Amniotic stem cell (primary cell): ENCODE results near the gene IQSEC3.
"Not testable (repeated sequence)": the region's sequence is repeated elsewhere in the genome, so short reads cannot be mapped to it uniquely, and the experiment has no call there.

ENCODE experiments used
- DNase-seq: peaks from one replicate; lab custom pipeline; 2025; lab: John Stamatoyannopoulos, UW

IQSEC3 gene

DNA sequence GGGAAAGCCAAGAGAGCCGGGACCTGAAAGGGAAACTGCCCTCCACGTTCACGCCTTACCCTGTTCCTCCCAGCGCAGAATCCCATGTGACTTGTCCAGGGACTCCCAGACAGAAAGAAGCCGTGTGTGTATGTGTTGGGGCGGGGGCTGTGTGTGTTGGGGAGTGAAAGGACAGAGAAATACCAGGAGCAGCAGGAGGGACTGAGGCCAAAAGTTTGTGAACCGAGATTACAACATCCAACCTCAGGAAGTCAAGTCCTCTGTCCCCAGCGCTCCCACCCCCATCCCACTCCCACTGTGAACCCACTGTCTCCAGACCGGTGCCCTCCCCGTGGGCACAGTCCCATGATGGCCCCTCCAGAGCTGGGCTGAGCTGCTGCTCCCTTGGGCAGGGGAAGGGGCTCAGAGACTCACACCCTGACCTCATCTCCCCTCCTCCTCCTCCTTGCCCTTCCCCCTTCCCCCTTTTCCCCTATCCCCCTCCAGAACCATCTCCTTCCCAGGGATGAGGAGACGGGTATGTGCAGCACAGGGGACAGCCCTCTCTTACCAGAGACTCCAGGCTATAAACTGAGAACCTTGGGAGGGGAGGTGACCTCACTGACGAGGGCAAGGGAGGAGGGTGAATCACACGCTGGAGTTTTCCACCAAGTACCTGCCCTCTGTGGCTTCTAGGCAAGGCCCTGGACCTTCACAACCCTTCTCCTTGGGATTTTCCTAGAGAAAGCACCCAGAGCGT, 147.6 kb downstream of the IQSEC3 start, which contains the start of gene SLC6A12:
SLC6A12 (minus strand) TSS at position 155 of the 739 bp plus-strand sequence. CDS start 4,171 bp downstream, outside the sequence.
- no peak for DNase-seq

DNA sequence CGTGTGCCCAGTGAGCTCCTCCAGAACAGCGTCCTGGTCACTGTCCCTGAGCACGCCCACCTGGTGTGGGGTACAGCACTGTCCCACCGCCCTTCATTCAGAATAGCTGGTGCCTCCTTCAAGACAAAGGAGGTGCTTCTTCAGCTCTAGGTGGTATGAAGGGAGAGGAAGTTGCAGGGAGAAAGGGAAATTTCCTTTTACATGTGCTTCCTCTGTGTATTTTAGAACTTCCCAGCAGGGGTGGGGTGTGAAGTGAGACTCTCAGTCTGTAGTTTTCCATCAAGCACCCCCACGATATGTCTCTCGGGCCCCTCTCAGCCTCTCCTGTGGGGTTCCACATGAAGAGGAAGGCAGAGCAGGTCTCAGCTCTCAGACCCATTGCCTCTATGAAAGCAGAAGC, 148.5 kb downstream of the IQSEC3 start:
- DNase-seq = no peak

DNA sequence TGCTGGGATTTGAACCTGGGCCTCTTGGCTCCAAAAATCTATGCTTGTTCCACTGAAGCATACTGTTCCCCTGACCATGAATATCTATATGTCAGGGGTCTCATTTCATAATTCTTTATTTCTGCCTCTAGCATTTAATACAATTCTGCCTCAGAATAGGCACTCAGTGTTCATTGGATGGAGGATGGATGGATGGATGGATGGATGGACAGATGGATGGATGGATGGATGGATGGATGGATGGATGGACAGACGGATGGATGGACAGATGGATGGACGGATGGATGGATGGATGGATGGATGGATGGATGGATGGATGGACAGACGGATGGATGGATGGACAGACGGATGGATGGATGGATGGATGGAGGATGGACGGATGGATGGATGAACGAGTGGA, 150.5 kb downstream of the IQSEC3 start:
- not testable (repeated sequence) for DNase-seq

DNA sequence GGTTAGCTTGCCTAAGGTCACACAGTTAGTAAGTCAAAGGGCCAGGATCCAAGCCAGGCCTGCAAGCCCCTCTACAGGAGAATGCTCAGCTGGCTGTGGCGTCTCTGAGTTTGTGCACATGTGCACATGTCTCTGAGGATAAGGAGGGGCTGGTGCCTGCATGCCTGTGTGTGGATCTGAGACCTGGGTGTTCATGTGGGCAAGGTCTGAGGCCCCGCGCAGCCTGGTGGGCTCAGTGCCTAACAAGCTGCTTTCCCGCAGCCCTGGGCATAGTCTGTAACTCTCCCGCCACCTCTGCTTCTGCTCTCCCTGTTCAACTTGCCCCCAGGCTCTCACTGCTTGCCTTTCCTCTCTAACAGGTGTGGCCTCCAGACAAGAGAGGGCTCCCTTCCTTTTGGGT, 151.7 kb downstream of the IQSEC3 start:
- DNase-seq = no peak

DNA sequence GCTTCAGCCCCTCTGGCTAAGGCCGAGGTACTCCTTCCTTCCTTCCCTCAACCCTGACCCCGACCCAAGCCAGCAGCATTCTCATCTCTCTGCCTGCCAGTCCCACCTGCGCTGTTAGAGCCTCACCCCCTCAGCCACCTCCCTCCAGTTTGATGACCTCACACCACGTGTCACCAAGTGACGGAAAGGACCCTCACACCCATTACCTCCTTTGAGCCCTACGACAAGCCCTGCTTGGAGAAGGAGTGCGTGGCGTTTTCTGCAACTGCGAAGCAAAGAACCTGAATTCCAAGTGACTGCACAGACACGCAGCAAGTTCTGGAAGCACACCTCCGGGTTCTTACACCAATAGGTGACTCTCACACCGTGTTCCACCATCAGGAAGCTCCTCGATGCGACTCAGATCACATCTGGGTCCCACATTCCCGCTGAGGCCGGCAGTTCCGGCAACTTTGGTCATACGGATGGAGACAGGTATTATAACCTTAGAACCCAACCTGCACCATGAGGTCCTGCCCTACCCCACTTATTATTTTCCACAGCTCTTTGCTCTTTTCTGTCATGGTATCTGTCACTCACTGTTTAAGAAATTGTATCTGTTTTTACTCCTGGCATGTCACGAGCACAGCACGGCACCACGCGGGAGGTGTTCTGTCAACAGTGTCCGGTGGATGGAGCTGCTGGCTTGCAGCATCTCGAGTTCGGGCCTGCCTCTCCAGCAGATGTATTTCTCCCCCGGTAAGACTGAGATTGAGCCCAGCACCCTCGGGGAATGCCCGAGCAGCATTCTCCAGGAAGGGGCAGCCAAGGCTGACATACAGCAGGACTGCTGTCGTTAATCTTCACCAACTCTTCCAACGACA, 152.4 kb downstream of the IQSEC3 start:
- no peak for DNase-seq

DNA sequence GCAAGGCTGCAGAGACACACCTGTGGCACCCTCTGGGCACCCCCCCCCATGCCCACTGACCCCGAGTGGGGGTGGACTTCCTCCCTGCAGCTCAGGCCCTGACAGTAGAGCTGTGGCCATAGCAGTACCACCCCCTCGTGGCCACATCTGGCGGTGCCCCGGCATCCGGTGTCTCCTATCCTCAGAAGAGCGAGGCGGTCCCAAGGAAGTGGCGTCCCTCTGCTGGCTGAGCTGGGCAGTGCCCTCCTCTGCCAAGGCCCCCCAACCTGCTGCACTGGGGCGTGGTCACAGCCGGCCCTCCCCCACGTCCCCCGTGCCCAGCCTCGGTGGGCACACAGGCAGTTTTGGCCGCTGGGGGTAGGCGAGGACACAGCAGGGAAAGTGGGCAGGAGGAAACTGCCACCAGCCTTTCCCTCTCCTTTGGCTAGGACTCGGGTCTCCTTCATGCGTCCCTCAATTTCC, 153.4 kb downstream of the IQSEC3 start:
- DNase-seq = no peak

DNA sequence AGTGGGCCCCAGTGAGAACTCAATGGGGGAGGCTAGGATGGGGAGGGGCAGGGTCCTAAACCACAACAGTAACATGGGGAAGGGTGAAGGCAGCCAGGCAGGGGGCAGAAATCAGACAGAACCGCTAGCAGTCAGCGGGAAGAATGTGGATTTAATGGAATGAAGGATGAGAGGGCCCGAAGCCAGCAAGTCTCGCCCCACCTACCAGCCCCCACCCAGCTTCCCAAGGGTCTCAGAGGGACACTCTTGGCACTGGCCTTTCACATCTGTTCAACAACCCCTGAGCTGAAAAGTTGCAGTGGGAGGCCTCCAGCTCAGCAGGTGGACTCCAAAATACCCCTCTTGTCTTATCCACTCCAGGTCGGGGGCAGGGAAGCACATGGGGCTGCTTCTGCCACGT, 153.9 kb downstream of the IQSEC3 start:
- DNase-seq = no peak

DNA sequence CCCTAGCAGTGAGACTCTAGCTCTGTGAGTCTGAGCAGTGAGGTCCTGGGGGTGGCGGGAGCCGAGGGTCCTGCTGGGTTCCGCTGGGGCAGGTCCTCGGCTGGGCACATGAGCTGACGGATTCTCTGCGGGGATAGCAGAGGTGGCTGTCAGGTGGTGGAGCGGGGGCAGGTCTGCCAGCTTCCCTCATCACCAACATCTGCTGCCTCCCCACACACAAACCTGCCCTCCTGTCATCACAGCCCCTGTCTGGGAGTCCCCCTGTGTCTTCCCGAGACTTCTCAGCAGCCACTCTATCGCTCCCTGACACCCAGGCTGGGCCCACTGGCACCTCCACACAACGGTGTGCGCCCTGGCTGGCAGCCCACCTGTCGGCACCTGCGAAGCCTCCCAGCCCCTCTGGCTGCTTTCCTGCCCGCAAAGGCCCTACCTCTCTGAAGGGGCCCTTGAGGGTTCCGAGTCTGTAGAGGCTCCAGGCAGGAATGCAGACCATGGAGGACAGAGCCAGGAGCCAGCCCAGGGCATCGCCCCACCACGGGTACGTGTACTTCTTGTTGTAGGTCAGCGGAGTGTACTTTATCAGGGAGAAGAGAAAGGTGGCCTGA, 154.5 kb downstream of the IQSEC3 start:
- no peak for DNase-seq

DNA sequence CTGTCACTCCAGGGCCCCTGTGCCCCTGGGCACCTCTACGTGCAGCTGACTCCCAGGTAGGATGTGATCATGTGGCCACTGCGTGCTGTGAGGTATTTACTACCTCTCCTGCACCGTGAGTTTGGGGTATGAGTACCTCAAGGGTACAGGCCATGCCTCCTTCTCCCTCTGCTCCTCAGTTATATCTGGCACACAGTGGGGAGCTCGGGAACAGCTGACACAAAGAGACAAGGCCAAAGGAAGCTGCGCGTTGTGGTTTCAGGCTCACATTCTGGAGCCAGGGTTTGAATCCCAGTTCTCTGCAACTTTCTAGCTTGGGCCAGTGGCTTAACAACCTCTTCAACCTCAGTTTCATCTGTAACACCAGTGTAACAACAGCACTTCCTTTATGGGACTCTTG, 155.2 kb downstream of the IQSEC3 start:
- DNase-seq = no peak

DNA sequence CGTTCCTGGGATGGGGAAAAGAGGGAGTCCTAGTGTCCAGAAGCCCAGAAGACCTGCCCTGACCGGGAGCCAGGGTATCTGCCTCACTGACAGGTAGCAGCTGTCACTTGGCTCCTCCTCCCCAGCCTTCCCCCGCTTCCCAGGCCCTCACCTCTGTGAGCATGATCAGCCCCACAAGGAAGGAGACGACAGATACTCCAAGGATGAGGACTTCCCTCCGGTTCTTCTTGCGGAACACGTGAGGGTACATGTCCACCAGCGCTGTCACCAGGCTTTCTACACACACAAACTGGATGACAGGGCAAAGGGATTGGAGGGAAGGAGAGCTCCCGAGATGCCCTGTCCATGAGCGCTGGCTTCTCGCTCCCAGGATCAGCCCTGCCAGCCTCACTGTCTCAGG, 157.3 kb downstream of the IQSEC3 start:
- no peak for DNase-seq

DNA sequence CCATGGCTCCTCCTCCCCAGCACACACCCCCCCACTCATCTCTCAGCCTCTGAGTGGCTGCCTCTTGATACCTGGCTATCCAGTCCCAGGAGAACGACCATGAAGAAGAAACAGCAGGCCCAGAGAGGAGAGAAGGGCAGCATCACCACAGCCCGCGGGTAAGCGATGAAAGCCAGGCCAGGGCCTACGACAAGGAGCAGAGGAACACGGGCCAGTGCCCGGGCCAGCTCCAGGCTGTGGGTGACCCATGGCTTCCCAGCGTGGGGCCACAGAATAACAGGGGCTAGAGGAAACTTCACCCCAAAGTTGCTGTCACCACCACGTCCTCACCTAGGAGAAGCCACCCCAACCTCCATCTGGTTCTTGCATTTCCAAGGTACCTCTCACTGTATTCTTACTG, 157.8 kb downstream of the IQSEC3 start:
- DNase-seq = no peak

DNA sequence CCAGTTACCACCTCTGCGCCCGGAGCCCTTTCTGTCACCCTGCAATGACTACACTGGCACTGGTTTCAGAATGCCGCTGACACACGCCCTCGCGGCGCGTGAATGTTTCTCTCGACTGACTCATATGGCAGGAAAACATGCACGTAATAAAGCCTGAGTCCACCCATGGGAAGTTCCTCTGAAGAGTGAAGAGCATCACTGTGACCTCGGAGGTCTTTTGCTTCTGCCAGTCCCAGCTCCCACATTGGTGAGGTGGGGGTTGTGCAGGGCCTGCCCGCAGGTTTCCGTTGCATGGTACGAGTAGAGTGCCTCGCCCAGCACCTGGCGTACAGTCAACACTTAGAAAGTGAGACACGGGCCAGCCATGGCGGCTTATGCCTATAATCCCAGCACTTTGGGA, 158.4 kb downstream of the IQSEC3 start:
- no peak for DNase-seq

DNA sequence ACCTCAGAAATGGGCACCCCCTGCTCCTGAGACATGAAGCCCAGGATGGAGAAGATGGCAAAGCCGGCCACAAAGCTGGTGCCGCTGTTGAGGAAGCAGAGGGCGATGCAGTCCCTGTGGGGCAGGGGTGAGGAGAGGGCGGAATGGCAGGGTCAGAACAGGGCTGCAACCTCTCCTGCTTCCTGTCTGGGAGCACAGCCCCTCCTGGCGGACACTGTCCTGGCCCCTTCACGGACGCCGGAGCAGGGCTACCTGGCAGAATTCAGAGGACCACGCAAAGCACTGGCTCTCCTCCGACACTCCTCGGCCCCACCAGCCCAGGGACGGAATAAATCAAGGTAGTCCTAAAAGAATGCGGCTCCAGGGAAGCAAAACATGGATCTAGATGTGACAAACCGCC, 159.8 kb downstream of the IQSEC3 start:
- no peak for DNase-seq

DNA sequence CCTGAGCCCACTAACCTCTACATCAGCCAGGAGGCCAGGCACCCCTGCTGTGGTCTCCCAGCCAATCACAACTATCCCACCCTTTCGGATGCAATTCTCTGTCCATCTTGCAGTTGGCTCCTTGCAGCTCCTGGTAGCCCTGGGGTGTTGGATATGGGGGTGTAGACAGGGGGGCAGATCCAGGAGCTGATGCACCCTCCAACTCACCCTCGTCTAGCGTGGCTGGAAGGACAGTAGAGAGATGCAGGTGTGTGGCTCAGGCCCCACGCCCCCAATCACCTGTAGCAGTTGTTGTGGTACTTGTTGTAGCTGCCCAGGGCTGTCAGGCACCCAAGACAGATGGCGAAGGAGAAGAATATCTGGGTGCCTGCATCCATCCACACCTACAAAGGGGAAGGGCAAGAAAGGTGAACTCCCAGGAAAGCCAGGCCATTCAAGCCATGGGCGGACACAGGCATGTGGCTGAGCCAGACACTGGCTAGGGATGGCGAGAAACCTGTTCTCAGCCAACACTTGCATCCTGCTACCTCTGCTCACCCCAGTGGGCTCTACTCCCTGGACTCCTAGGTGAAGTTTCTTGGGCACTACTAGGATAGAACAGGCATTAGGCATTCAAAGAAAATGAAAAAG, 160.8 kb downstream of the IQSEC3 start:
- DNase-seq = no peak
